Fibroblast of skin of left biceps (primary cell): Measurements from ENCODE around the gene S100PBP.

Experiments
- DNase-seq, 2 experiments: peaks; one replicate each; pipeline ENCODE4 v3.0.0-alpha.2; 2013; ENCODE audit warnings: low read depth in 2 of 2

The S100PBP gene

DNA sequence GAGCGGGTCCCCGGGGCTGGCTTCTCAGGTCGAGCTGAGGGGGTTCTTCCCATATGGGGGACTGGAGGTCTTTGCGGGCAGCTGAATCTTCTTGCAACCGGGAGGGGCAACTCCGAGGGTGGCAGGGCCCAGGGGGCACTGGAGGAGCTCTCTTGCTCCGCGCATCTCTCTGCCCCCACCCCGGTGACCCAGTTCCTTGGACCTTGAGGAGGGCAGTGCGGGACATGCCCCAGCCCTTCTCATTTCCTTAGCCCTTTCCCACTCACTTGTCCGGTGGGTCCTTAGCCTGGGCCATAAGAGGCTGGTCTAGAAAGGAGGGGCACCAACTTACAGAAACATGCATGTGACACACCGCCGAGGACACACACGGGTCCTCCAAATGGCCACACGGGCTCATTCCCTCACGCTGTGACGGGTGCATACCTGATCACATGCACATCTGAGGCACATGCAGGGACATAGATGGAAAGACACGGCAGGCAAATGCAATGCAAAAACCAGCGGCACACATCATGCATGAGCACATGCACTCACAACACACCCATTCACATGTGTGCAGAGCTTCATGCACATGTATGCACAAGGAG lies 69.5 kb downstream of the S100PBP start:
- no peak for DNase-seq

DNA sequence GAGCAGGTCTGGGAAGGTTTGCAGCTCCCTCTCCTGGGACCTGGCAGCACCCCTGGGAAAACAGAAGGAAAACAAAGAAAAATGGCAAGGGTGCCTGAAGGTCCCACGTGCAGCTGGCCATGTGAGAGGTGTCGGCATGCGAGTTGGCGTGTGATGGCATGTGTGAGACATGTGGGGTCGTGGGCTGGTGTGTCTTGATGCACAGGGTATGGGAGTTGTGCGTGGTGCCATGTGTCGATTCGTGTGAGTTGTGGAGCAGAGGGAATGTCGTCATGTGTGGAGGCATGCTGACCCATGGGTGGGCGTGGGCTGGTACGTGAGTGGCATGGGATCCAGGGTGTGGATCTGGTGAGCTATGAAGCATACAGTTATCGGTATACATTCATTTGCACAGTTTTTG lies 70.2 kb downstream of the S100PBP start:
- no peak for DNase-seq

DNA sequence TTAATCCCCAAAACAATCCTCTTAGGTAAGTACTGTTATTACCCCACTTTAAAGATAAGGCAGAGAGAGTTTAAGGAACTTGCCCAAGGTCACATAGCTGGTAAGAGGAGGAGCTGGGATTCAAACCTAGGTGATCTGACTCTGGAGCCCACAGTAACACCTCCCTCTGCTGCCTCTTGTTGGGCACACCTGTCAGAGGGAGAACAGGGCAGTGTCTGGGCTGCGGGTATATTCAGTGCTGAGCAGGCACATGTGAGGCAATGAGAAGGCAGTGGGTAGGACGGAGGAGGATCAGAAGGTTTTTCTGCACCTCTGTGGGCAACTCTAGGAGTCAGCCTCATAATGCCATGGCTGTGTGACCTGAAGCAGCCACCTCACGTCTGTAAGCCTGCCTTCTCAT lies 70.7 kb downstream of the S100PBP start:
- no peak for DNase-seq

DNA sequence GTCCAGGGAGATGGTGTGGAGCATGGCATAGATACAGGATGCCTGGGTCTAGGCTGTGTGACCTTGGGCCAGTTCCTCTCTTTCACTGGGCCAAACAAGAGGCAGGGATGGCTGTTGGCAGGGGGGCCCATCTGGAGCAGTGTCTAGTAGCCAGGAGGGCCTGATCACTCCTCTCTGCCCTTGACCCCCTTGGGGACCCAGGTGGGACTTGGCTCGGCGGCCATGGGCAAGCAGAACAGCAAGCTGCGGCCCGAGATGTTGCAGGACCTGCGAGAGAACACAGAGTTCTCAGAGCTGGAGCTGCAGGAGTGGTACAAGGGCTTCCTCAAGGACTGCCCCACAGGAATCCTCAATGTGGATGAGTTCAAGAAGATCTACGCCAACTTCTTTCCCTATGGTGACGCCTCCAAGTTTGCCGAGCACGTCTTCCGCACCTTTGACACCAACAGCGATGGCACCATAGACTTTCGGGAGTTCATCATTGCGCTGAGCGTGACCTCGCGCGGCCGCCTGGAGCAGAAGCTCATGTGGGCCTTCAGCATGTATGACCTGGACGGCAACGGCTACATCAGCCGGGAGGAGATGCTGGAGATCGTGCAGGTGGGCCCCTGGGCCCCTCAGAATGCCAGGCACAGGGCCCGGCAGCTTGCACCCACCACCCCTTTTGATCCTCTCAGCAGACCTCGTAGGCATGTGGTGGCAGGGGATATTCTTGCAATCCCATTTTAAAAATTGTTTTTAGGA lies 71.4 kb downstream of the S100PBP start:
- DNase-seq = no peak

DNA sequence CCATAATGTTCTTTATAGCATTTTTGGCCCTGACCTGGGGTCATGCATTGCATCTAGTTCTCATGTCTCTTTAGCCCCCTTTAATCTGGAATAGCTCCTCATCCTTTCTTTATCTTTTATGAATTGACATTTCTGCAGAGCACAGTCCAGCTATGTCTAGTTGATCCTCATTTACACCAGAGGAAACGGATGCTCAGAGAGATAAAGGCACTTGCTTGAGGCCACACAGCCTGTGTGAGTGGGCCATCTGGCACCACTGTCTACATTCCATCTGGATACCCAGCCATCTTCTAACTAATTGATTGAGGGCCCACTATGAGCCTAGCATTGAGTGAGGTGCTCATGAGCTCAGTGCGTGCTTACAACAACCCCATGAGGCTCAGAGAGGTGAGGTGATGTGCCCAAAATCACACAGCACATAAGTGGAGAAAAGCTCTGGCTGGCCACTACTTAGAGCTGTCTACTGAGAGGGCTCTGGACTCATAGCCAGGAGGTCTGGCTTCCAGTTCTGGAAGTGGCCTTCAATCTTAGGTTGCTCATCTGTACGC lies 72.4 kb downstream of the S100PBP start:
- DNase-seq = no peak

DNA sequence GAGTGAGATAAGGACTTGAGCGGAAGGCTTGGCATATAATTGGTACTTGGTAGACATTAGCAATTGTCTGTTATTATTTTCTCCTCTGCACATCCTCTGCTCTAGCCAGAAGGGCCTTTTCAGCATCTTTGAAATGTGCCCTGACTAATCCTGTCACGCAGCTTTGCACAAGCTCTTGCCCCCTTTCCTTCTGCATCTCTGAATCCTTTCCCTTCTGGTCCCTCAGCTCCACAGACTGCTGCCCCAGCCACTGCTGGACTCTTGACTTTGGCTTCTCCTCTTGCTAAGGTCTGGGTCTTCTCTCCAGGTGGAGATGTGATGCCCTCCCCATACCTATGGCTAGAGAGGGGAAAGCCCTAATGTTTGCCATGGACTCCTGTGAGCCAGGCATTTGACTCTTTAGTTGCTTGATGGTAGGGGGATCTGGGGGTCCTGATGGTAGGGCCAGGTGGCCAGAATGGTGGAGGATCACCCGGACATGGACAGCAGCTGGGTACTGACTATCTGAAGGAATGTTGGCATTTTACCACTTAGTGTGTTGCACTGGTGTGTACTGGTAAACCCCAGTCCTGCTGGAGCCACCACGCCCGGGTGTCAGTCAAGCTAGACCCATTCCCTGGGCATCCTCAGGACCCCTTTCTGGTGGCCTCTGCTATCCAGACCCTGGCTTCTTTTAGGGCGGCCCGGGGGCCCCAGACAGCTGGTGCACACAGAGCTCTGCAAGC lies 73.2 kb downstream of the S100PBP start:
- no peak for DNase-seq

DNA sequence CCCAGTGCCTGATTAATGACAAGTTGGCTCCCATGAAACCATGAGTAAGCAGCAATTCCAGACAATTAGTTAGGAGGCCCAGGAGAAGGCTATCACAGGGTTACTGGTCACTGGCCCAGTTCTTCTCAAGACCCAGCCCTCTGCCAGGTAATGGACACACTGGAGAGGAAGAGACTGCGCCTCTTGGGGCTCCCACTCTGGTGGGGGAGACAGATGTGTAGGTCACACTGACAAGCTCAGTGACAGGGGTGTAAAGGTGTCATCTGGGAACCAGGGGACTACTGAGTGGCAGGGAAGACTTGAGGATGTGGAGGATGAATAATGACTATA lies 73.8 kb downstream of the S100PBP start:
- DNase-seq = no peak

DNA sequence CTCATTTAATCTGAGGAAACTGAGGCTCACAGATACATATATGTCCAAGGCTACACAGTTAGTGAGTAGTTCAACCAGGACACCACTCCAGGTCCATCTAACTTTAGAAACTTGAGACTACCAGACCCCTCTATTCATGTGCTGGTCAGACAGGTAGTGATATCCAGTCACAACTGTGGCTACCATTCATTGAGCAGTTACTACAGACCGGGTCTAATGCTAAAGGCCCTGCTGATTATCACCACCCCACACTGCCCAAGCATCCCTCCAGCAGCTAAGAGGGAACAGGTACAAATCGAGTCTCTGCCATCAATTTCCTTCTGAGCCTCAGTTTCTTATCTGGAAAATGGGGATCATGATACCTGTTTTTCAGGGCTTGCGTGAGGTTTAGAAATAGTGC lies 74.2 kb downstream of the S100PBP start:
- no peak for DNase-seq

DNA sequence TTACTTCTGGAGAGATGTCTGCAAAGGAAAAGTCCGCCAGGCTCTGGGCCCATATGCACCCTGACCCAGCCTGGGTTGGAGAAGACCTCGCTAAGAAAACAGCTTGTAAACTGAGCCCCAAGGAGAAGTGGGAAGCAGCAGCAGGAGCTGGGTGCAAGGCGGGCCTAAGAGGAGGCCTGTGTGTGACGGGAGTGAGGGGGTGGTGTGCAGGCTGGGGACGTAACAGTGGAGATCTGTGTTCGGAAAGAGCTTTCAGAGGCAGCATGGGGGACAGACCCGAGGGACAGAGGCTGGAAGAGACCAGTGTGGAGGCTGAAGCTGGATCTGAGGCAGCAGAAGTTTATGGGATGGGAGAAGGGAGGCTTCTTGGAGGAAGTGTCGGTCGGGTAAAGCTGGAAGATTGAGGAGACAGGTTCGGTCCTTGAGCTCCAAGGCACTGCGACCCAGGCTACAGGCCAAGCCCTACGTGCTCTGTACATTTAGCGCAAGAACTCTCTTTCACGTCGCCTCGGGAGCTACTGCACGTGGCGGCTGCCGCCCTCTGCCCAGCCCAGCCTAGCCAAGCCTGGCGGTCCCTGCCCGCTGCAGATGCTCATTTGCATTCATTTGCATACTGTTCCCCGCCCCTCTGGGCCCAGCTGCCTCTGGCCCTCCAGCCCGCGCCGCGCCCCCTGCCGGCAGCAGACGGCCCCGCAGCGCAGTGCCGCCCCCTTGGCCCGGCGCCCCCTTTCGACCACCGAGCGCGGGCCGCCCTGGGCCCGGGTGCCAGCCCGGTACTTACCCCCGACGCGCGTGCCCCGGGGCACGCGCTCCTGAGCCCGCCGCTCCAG lies 75.1 kb downstream of the S100PBP start:
- no peak for DNase-seq

DNA sequence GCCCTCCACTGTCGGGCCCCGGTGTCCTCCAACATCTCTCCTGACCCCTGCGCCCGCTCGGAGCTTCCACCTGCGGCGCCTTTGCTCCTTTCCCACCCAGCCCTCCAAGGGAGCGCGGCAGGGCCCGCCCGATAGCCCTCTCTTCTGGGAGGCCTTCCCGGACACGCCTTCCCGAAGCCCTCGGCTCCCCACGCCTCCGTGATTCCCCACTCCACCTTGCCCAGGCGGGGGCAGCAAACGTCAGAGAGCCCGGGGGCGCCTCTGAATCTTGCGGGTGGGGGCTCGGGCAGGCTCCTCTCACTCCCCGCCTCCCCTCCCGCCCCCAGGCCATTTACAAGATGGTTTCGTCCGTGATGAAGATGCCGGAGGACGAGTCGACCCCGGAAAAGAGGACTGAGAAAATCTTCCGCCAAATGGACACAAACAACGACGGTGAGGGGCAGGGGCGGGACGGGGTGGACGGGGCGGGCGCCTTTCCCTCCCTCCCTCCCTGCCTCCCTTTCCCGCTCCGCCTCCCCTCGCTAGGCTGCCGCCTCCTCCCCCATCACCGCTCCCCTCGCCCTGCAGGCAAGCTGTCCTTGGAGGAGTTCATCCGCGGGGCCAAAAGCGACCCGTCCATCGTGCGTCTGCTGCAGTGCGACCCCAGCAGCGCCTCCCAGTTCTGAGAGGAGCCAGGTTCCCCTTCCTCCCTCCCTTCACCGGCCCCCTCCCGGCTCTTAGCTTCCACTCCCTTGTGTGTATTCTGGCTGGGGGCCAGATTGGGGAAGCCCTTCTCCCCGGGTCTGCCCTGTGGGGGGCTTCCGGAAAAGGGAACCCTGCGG lies 76.0 kb downstream of the S100PBP start:
- no peak for DNase-seq

DNA sequence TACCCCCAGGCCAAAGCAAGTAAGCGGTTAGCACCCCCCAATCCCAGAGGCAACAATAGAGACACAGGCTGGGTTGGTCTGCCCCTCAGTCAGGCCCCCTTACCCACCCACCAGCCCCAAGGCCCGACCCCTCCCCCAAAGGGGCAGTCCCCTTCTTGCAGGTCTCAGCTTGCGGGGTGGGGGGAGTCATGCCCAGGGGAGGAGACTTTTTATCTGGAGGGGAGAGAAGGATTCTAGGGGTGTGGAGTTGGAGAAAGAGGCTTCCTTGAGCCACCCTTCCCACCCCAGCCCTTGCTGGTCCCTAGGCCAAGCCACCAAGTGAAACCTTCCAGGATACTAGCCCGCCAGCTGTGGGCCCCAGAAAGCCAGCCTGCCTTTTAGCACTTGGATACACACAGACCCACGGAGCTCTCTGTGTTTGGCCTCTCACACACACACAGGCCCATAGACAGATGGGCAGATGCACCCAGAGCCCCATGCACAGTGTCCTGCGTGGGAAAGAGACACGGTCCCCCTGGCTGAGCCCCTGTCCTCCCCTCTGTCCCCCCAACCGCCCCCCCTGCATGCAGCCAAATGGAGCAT lies 76.7 kb downstream of the S100PBP start:
- DNase-seq = no peak

DNA sequence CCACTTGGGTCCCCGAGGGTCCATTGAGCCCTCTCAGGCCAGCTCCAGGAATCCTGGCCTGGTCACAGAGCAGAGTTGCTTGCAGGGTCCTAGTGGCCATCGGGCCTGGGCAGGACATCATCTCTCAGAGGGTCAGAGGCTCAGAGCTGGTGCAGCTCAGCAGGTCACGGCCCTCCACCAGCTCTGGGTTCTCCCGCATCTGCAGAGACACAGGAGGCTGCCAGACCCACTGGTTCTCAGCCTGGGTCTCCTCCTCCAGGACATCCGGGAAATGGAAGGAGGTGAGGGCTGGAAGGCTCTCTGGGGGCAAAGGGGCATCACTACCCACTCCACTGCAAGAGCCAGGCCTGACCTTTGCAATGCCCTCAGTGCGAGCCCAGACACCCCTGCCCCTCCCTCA lies 77.2 kb downstream of the S100PBP start:
- DNase-seq = no peak

DNA sequence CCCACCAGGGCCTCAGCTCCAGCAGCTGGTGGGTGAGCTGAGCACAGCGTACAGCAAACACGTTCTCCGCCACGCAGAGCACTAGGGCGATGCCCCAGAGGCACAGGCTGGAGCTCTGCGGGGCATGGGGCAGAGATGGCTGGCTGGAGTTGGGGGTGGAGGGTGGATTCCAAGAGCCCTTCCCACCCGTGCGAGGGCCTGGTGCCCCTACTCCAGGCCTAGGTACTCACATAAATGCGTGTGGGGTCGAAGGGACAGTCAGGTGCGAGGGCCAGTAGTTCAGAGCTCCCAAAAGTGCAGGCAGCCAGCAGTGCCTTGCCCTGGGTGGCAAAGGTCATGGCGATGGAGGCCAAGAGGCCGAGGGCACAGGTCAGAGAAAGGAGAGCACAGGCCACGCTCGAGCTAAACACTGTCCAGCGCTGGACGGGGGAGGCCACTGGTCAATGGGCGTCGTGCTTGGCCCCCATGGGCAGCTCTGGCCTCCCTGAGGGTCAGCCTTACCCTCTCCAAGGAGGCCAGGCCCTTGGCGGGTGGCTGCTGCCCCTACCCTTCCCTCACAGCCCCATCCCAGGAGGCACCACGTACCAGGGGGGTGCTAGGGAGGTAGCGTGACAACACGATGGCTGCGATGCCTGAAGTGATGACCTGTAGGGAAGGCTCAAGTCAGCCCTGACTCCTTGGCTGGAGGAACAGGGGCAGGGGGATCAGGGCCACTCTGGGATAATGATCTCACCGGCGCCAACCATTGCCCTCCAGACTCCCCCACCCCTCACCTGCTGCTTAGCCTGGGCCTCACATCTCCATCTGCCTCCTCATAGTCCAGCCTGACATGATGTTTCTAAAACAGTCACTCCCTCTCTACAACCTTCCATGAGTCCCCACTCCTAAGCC lies 78.1 kb downstream of the S100PBP start:
- DNase-seq = no peak

DNA sequence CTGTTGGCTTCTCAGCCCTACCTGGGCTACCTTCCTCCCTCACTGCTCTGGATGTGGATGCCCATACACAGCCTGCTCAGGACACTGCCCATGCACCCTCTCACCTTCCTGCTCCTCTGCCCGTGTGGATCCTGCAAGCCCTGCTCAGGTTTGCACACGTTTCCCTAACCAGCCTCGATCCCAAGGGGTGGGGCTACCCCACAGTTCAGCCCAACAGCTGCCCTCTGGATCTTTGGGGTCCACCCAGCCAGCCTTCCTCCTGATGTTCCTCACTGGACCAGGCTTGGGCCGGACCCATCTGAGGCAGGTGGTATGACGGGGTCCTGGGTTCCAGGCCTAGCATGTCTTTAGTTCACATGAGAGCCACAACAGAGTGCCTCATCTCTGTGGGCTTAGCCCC lies 79.0 kb downstream of the S100PBP start:
- no peak for DNase-seq

DNA sequence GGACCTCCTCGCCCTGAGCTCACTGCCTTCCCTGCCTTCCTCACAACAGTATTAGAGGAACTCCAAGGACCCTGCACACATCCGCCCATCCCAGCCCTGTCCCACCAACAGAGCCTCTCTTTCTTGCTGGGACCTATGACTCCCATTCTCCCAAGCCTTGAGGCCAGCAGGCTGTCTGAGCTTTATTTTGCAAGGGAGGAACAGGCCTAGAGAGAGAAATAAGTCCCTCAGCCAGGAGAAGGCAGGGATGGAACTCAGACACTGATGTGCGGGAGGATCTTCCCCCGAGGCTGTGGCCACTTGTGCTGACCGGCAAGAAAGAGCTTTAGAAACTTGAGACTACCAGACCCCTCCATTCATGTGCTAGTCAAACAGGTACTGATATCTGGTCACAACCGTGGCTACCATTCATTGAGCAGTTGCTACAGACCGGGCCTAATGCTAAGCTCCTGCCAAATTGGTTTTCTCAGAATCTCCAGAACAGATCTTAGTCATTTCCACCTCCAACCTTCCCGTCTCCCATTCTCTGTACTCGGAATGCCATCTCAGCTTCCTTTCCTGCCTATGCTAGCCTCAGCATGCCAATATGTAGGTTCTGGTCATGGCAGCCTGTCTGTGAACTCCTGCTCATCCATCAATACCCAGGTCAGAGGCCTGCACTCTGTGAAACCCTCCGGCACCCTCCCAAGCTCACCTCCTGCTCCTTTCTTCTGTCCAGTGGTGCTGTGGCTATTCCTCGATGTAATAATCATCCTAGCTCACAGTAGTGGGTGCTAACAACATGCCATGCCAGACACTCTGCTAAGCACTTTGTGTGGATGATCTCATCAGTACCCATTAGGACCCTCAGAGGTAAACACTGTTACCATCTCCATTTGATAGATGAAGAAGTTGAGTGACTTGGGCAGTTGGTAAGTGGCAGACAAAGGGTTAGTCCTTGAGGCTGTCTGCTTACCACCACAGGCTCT lies 79.9 kb downstream of the S100PBP start:
- no peak for DNase-seq

DNA sequence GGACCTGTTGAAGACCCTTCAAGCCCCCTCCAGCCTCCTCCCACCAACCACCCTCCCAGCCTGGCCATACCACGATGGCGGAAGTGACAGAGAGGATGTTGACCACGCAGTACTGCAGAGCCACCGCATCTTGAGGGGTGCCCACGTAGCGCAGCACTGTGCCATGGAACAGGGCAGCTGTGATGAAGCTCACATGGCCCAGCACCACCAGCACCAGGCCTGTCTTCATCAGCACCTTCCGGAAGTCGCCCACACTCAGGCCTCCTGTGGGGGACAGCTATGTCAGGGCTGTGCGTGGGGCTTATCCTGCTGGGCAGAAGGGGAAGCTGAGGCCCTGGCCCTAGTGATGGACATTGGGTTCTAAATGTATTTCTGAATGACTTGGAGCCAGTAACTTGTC lies 80.6 kb downstream of the S100PBP start:
- DNase-seq = no peak

DNA sequence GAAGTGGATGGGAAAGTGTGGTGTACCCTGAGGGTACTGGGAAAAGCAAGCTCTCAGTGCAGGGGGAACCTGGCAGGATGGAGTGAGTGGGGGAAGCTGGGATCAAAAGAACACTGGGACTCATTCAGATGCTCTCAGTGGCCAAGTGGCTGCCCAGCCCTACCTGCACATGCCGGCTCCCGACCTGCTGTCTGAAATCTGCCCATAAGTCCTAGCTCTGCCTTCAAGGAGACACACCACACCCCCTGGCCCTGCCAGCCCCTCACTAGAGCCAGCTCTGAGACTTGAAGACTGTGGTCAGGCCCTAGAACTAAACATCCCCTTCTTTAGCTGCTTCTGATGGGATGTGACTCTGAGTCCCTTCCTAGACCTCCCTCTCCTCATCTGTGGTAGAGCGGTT lies 81.5 kb downstream of the S100PBP start:
- DNase-seq = no peak

DNA sequence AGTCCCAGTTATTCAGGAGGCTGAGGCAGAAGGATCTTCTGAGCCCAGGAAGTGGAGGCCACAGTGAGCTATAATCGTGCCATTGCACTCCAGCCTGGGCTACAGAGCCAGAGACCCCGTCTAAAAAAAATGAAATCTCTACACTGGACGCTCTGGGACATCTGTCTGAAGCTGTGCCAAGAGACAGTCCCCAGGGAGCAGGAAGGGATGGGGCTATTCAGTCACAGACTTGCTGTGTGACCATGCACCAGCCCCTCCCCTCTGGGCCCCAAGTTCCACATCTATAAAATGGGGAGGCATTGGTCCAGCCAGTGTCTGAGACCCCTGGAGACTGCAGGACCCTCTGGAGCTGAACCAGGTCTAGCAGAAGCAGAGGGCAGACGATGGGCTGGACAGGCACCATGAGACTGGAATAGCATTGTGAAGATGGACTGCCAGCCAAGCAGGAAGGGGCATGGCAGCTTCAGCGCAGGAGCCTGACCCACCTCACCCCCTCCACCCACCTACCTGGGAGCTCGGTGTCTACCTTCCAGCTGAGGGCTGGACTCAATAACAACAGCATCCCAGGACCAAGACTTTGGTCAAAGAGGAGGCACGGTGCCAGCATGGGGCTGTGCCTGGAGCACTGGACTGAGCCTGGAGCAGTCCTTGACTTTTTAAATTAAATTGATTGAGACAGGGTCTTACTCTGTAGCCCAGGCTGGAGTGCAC lies 82.3 kb downstream of the S100PBP start:
- DNase-seq = no peak
